ENCODE data around the gene RAB6B. TPM values are rescaled to one million over a fixed set of nuclear protein-coding genes. Genes with fewer than 3 reads are reported as not detected.

Gene RAB6B
- total and polyA plus RNA-seq, 2 of the 8 experiments (the other 6 are each of a cell fraction or from before 2014, with no cell fraction given), result 7.9 to 15.6 TPM

GRCh38 chr3:133843634-133844033 lies 52.0 kb downstream of the RAB6B start:
- Histone ChIP-seq H3K23me2 (ENCODE audit: low read depth, low read length) (no peaks in the 10 kb centered on the region), H3K4me3 (ENCODE audit: extremely low read depth in 1 of 4, insufficient read depth in 2 of 4, low read depth in 3 of 4, low read length in 4 of 4) (no peak overlapping the region), H3K4me2 (ENCODE audit: insufficient read depth in 1 of 2, low read depth in 2 of 2, low read length in 2 of 2) (no peak overlapping the region), H3K4me1 (replicated peaks in 1 of 4; ENCODE audit: control insufficient read depth in 3 of 4, insufficient read depth in 4 of 4, low read length in 3 of 4) (peaks cover 0 to 2% (median 0%) of the 10 kb centered on the region in 4 experiments; a peak in 1 of 7 replicates), H2BK20ac (ENCODE audit: low read length) (no peak overlapping the region), H2AFZ (ENCODE audit: low read length) (no peak overlapping the region), H2AK5ac (ENCODE audit: low read depth, low read length) (no peak overlapping the region), H2BK15ac (ENCODE audit: low read length) (no peak overlapping the region), H4K91ac (replicated peaks; ENCODE audit: insufficient read length, low read length) (no peak overlapping the region), H3K27me3 (replicated peaks in 1 of 4; ENCODE audit: control insufficient read depth in 3 of 4, extremely low read depth in 1 of 4, insufficient read depth in 3 of 4, low read length in 3 of 4) (no peaks in the 10 kb centered on the region), H3K79me1 (ENCODE audit: low read depth, low read length) (no peaks in the 10 kb centered on the region), H2BK120ac (replicated peaks; ENCODE audit: low read depth, low read length) (no peak overlapping the region), H3K9ac (replicated peaks in 1 of 4; ENCODE audit: extremely low read depth in 1 of 4, low read depth in 3 of 4, low read length in 3 of 4) (no peak overlapping the region), H3K36me3 (ENCODE audit: control insufficient read depth in 2 of 4, insufficient read depth in 4 of 4, low read length in 3 of 4) (no peaks in the 10 kb centered on the region), H3K56ac (replicated peaks; ENCODE audit: insufficient read length, low read depth, low read length) (no peak overlapping the region), H2BK5ac (ENCODE audit: low read depth, low read length) (no peak overlapping the region), H3K14ac (ENCODE audit: insufficient read length) (no peak overlapping the region), H3K79me2 (ENCODE audit: control insufficient read depth in 1 of 2, insufficient read depth in 2 of 2, low read length in 2 of 2) (no peaks in the 10 kb centered on the region), H3K9me3 (ENCODE audit: insufficient read depth in 2 of 2, low read depth in 1 of 2, low read length in 1 of 2) (no peaks in the 10 kb centered on the region), H4K20me1 (replicated peaks in 1 of 2; ENCODE audit: control insufficient read depth in 1 of 2, insufficient read depth in 2 of 2, low read length in 2 of 2) (no peaks in the 10 kb centered on the region), H4K8ac (ENCODE audit: extremely low read depth, insufficient read depth, low read length) (no peak overlapping the region), H2BK12ac (ENCODE audit: low read depth, low read length) (no peak overlapping the region), H3K27ac (ENCODE audit: low read depth, low read length) (no peak overlapping the region), H3K18ac (ENCODE audit: extremely low read depth, low read length) (no peak overlapping the region), H3K23ac (ENCODE audit: insufficient read length) (no peak overlapping the region), H4K5ac (ENCODE audit: insufficient read length, low read depth, low read length) (no peak overlapping the region), H3K4ac (replicated peaks; ENCODE audit: insufficient read length, low read depth, low read length) (no peak overlapping the region)
- no peak for DNase-seq (ENCODE audit: low read depth in 1 of 2, low spot score in 2 of 2)
- WGBS, 2 experiments (ENCODE audit: extremely low coverage in 1 of 2, insufficient coverage in 1 of 2, insufficient read length in 1 of 2, insufficient replicate concordance in 2 of 2, low coverage in 1 of 2, low lambda C conversion rate in 2 of 2, missing lambda C conversion rate in 1 of 2), result 88% methylated on average over 7 of the region's 7 CpGs; no CpG with 5 or more reads in 1 of the 2 experiments
- TF ChIP-seq BCL11A (IDR thresholded peaks at IDR 0.05; ENCODE audit: low read depth in 2 of 2, low read length in 2 of 2) (no peak), CREB1 (IDR thresholded peaks at IDR 0.05) (no peak), E2F6 (IDR thresholded peaks at IDR 0.05) (no peak), KDM5A (IDR thresholded peaks at IDR 0.05; ENCODE audit: low read length) (no peak), CEBPB (IDR thresholded peaks at IDR 0.05; ENCODE audit: low read depth, low read length) (no peak), USF2 (IDR thresholded peaks at IDR 0.05; ENCODE audit: low read length) (no peak), JUN (IDR thresholded peaks at IDR 0.05; ENCODE audit: low read depth, low read length) (no peak), RXRA (IDR thresholded peaks at IDR 0.05; ENCODE audit: insufficient read depth, low read depth, low read length) (no peak), SAP30 (IDR thresholded peaks at IDR 0.05; ENCODE audit: insufficient read depth, insufficient replicate concordance, low read length) (no peak)
- ChIA-PET CTCF (ENCODE audit: partially characterized antibody) (interaction anchor here (1.0 to 2.4 kb wide), 6 partner anchors 11 to 151 kb away, joined by 3 to 21 read pairs (median 4); no protein-coding TSS in a partner anchor), POLR2A (ENCODE audit: partially characterized antibody) (interaction anchor here (1.1 kb wide), 1 partner anchor 25 kb away, joined by 3 read pairs; no protein-coding TSS in a partner anchor)
- no peak for FAIRE-seq

Measured in H1 (cell line).